ENCODE data around the gene KIAA1549. TPM values are rescaled to one million over a fixed set of nuclear protein-coding genes. Genes with fewer than 3 reads are reported as not detected.

KIAA1549 gene
- total RNA-seq, 1 experiment from 2014 or later, result 26.6 TPM

DNA sequence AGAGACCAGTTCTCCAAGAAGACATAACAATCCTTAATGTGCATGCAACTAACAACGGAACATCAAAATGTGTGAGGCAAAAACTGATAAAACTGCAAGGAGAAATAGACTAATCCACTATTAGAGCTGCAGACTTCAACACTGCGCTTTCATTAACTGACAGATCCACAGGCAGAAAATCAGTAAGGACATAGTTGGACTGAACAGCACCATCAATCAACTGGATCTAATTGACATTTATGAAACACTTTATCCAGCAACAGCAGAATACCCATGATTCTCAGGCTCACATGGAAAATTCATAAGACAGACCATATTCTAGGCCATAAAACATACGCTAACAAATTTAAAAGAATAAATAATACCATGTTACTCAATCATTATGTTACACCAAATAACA is 161.6 kb downstream of the KIAA1549 start:
- BruUV-seq (replicated peaks), result no TSS peak
- ChIA-PET POLR2A (ENCODE audit: unreplicated experiment) (no interaction called here), CTCF (no interaction called here)
- Histone ChIP-seq H3F3A (ENCODE audit: insufficient read depth, low read depth) (no peaks in the 10 kb centered on the region), H4K20me1 (ENCODE audit: insufficient read depth) (no peaks in the 10 kb centered on the region), H3K79me2 (ENCODE audit: low read depth) (no peaks in the 10 kb centered on the region), H3K4me3 (no peak overlapping the region), H3K27ac (no peak overlapping the region), H3K9me2 (ENCODE audit: insufficient read depth) (no peaks in the 10 kb centered on the region), H2AFZ (no peak overlapping the region), H3K36me3 (ENCODE audit: low read depth) (no peaks in the 10 kb centered on the region), H3K4me1 (replicated peaks; ENCODE audit: insufficient read depth) (no peaks in the 10 kb centered on the region), H3K9me3 (ENCODE audit: insufficient read depth, low read depth) (no peaks in the 10 kb centered on the region), H3K27me3 (ENCODE audit: insufficient read depth, low read depth) (no peaks in the 10 kb centered on the region), H3K4me2 (no peak overlapping the region)
- intact Hi-C loops (cut with micrococcal nuclease; ENCODE audit: unreplicated experiment), result no loop called here
- DNase-seq, result no peak
- TF ChIP-seq EZH2 (IDR thresholded peaks at IDR 0.05; ENCODE audit: low read depth), result no peak
- TF ChIP-seq, protein P1, sequence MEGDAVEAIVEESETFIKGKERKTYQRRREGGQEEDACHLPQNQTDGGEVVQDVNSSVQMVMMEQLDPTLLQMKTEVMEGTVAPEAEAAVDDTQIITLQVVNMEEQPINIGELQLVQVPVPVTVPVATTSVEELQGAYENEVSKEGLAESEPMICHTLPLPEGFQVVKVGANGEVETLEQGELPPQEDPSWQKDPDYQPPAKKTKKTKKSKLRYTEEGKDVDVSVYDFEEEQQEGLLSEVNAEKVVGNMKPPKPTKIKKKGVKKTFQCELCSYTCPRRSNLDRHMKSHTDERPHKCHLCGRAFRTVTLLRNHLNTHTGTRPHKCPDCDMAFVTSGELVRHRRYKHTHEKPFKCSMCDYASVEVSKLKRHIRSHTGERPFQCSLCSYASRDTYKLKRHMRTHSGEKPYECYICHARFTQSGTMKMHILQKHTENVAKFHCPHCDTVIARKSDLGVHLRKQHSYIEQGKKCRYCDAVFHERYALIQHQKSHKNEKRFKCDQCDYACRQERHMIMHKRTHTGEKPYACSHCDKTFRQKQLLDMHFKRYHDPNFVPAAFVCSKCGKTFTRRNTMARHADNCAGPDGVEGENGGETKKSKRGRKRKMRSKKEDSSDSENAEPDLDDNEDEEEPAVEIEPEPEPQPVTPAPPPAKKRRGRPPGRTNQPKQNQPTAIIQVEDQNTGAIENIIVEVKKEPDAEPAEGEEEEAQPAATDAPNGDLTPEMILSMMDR (conservative IDR thresholded peaks at IDR 0.05), result no peak

DNA sequence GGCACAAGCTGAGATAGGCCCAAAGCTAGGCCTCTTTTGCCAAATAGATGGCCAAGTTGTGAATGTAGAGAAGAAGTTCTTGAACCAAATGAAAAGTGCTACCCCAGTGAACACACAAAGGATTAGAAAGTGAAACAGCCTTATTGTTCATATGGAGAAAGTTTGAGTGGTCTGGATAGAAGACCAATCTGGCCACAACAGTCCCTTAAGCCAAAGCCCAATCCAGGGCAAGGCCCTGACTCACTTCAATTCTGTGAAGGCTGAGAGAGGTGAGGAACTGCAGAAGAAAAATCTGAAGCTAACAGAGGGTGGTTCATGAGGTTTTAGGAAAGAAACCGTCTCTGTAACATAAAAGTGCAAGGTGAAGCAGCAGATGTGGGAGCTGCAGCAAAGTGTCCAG is 164.5 kb downstream of the KIAA1549 start:
- TF ChIP-seq, protein P1 (conservative IDR thresholded peaks at IDR 0.05), result no peak
- no peak for TF ChIP-seq EZH2 (IDR thresholded peaks at IDR 0.05; ENCODE audit: low read depth)
- intact Hi-C loops (cut with micrococcal nuclease; ENCODE audit: unreplicated experiment), result no loop called here
- no peaks in the 10 kb centered on the region for H3F3A ChIP-seq (ENCODE audit: insufficient read depth, low read depth)
- no peak for DNase-seq
- H3K79me2 ChIP-seq (ENCODE audit: low read depth), result no peaks in the 10 kb centered on the region
- no peak overlapping the region for H2AFZ ChIP-seq
- no peak overlapping the region for H3K27ac ChIP-seq
- no peaks in the 10 kb centered on the region for H3K36me3 ChIP-seq (ENCODE audit: low read depth)
- CTCF ChIA-PET, result no interaction called here
- no TSS peak for BruUV-seq (replicated peaks)
- H3K4me1 ChIP-seq (replicated peaks; ENCODE audit: insufficient read depth), result no peaks in the 10 kb centered on the region
- POLR2A ChIA-PET (ENCODE audit: unreplicated experiment), result interaction anchor here (0.6 kb wide), 1 partner anchor 15 kb away, joined by 4 read pairs; no protein-coding TSS in a partner anchor
- H3K27me3 ChIP-seq (ENCODE audit: insufficient read depth, low read depth), result no peaks in the 10 kb centered on the region
- no peaks in the 10 kb centered on the region for H3K9me3 ChIP-seq (ENCODE audit: insufficient read depth, low read depth)
- no peaks in the 10 kb centered on the region for H4K20me1 ChIP-seq (ENCODE audit: insufficient read depth)
- no peak overlapping the region for H3K4me2 ChIP-seq
- no peaks in the 10 kb centered on the region for H3K9me2 ChIP-seq (ENCODE audit: insufficient read depth)
- no peak overlapping the region for H3K4me3 ChIP-seq

GRCh38 chr7:138814816-138815332 is 166.3 kb downstream of the KIAA1549 start:
- TF ChIP-seq, protein P1 (conservative IDR thresholded peaks at IDR 0.05), result no peak
- no peak for TF ChIP-seq EZH2 (IDR thresholded peaks at IDR 0.05; ENCODE audit: low read depth)
- BruUV-seq (replicated peaks), result no TSS peak
- no peak for DNase-seq
- H3K9me2 ChIP-seq (ENCODE audit: insufficient read depth), result no peaks in the 10 kb centered on the region
- H3K4me2 ChIP-seq, result no peak overlapping the region
- ChIA-PET POLR2A (ENCODE audit: unreplicated experiment) (no interaction called here), CTCF (no interaction called here)
- no peak overlapping the region for H3K4me3 ChIP-seq
- H4K20me1 ChIP-seq (ENCODE audit: insufficient read depth), result no peaks in the 10 kb centered on the region
- no peak overlapping the region for H2AFZ ChIP-seq
- H3K27me3 ChIP-seq (ENCODE audit: insufficient read depth, low read depth), result no peaks in the 10 kb centered on the region
- no peak overlapping the region for H3K27ac ChIP-seq
- H3K79me2 ChIP-seq (ENCODE audit: low read depth), result no peaks in the 10 kb centered on the region
- no peaks in the 10 kb centered on the region for H3K36me3 ChIP-seq (ENCODE audit: low read depth)
- no peaks in the 10 kb centered on the region for H3K9me3 ChIP-seq (ENCODE audit: insufficient read depth, low read depth)
- H3F3A ChIP-seq (ENCODE audit: insufficient read depth, low read depth), result no peaks in the 10 kb centered on the region
- no peaks in the 10 kb centered on the region for H3K4me1 ChIP-seq (replicated peaks; ENCODE audit: insufficient read depth)
- intact Hi-C loops (cut with micrococcal nuclease; ENCODE audit: unreplicated experiment), result no loop called here
